ENCODE data around the gene PIM1. TPM values are rescaled to one million over a fixed set of nuclear protein-coding genes. Genes with fewer than 3 reads are reported as not detected.
"Not testable (repeated sequence)": the region's sequence is repeated elsewhere in the genome, so short reads cannot be mapped to it uniquely, and the experiment has no call there.

The PIM1 gene
- total RNA-seq, 2 experiments from 2014 or later: 137 to 163 TPM

- POLR2A ChIA-PET: no interaction called here
- H3K4me3 Mint-ChIP-seq: no peak overlapping the region
- CTCF ChIA-PET: interaction anchor here (0.8 to 13.7 kb wide), 7 partner anchors 10 to 159 kb away, joined by 3 to 271 read pairs (median 3); partner anchors contain the start of gene PIM1
- no peaks in the 10 kb centered on the region for H3K27me3 Mint-ChIP-seq
- H3K4me1 Mint-ChIP-seq: peaks cover 47% of the 10 kb centered on the region
- ATAC-seq (no peak), DNase-seq (no peak)
- peaks cover 25% of the 10 kb centered on the region for H3K36me3 Mint-ChIP-seq (ENCODE audit: low read depth)
- no peak overlapping the region for H3K27ac Mint-ChIP-seq
- H3K9me3 Mint-ChIP-seq (ENCODE audit: low read depth): no peaks in the 10 kb centered on the region
- intact Hi-C loops (cut with DNase I, micrococcal nuclease): no loop called here
Measured at GRCh38 chr6:37180075-37180474, 10.1 kb downstream of the PIM1 start.

GRCh38 chr6:37180610-37181009 lies 10.7 kb downstream of the PIM1 start:
- H3K4me1 Mint-ChIP-seq: peaks cover 42% of the 10 kb centered on the region
- H3K4me3 Mint-ChIP-seq: not testable (repeated sequence)

DNA sequence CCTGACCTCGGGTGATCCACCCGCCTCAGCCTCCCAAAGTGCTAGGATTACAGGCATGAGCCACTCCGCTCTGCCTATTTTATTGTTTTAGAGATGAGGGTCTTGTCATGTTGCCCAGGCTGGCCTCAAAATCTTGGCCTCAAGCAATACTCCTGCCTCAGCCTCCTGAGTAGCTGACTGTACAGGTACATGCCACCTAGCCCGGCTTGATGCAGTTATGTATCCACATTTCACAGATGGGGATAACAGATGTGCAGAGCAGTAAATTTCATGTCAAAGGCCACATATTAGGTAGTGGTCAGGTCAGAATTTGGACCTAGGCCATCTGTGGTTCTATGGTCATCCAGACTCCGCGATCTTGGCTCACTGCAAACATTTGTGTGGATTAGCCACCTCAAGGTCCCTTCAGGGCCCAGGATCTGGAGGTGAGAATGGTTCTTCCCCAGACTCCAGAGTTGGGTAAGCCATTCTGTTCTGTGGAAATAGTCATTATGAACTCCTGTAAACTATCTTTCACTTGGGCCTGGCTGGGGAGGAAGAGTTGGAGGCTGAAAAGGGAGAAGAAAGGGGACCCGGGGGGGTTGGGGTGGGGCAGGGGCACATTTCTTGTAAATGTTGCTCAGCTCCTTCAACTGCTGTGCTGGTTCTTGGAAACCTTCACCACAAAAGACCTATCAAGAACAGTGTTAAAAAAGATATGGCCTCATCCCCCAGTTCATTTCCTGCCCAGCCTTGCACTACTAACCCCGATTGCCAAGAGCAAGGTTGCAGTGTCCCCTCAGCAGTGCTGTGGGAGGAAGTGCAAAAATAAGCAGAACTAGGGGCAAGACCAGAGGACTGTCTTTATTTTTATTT lies 13.0 kb downstream of the PIM1 start:
- Mint-ChIP-seq H3K27ac (peak overlapping the region; percentile 97), H3K4me1 (peaks cover 44% of the 10 kb centered on the region), H3K27me3 (no peaks in the 10 kb centered on the region), H3K36me3 (ENCODE audit: low read depth) (peaks cover 2% of the 10 kb centered on the region), H3K9me3 (ENCODE audit: low read depth) (peaks cover 6% of the 10 kb centered on the region), H3K4me3 (peak overlapping the region; percentile 26)
- ChIA-PET POLR2A (no interaction called here), CTCF (interaction anchor here (0.6 to 4.5 kb wide), 4 partner anchors 10 to 154 kb away, joined by 3 to 37 read pairs (median 9); no protein-coding TSS in a partner anchor)
- ATAC-seq: peak; percentile 91
- DNase-seq: peak; percentile 77
- intact Hi-C loops (cut with DNase I, micrococcal nuclease): loop anchor here in 1 of 2 experiments (1.0 kb wide), 1 partner anchor 10 kb away; no protein-coding TSS in a partner anchor

More at GRCh38 chr6:37180610-37181009, 10.7 kb downstream of the PIM1 start:
- intact Hi-C loops (cut with DNase I, micrococcal nuclease); H3K27ac Mint-ChIP-seq; H3K9me3 Mint-ChIP-seq (ENCODE audit: low read depth); H3K27me3 Mint-ChIP-seq; ATAC-seq; DNase-seq; POLR2A ChIA-PET: not testable (repeated sequence)
- CTCF ChIA-PET: interaction anchor here (0.8 to 13.7 kb wide), 7 partner anchors 8 to 160 kb away, joined by 3 to 271 read pairs (median 3); no protein-coding TSS in a partner anchor
- peaks cover 20% of the 10 kb centered on the region for H3K36me3 Mint-ChIP-seq (ENCODE audit: low read depth)

GRCh38 chr6:37185949-37186720 lies 16.2 kb downstream of the PIM1 start:
- CTCF ChIA-PET: interaction anchor here (0.6 to 1.8 kb wide), 4 partner anchors 16 to 39 kb away, joined by 4 to 14 read pairs (median 8); no protein-coding TSS in a partner anchor
- H3K9me3 Mint-ChIP-seq (ENCODE audit: low read depth); H3K27me3 Mint-ChIP-seq; H3K36me3 Mint-ChIP-seq (ENCODE audit: low read depth); ATAC-seq; H3K4me3 Mint-ChIP-seq; intact Hi-C loops (cut with DNase I, micrococcal nuclease); DNase-seq: not testable (repeated sequence)
- Mint-ChIP-seq H3K27ac (peak overlapping the region; percentile 76), H3K4me1 (peaks cover 65% of the 10 kb centered on the region)
- POLR2A ChIA-PET: interaction anchor here (0.6 to 1.4 kb wide), 3 partner anchors 20 to 605 kb away, joined by 3 to 6 read pairs (median 3); no protein-coding TSS in a partner anchor

- no peaks in the 10 kb centered on the region for H3K27me3 Mint-ChIP-seq
- H3K36me3 Mint-ChIP-seq (ENCODE audit: low read depth): peaks cover 1% of the 10 kb centered on the region
- H3K9me3 Mint-ChIP-seq (ENCODE audit: low read depth): peaks cover 6% of the 10 kb centered on the region
- DNase-seq: peak; percentile 41
- POLR2A ChIA-PET: interaction anchor here (0.9 to 1.4 kb wide), 4 partner anchors 12 to 139 kb away, joined by 3 to 7 read pairs (median 5); partner anchors contain the start of gene PIM1
- intact Hi-C loops (cut with DNase I, micrococcal nuclease): no loop called here
- CTCF ChIA-PET: interaction anchor here (0.5 to 1.8 kb wide), 12 partner anchors 10 to 306 kb away, joined by 3 to 14 read pairs (median 4); partner anchors contain the start of gene PIM1
- peaks cover 67% of the 10 kb centered on the region for H3K4me1 Mint-ChIP-seq
- no peak overlapping the region for H3K4me3 Mint-ChIP-seq
- H3K27ac Mint-ChIP-seq: peak overlapping the region; percentile 86
- ATAC-seq: peak; percentile 7
Measured at GRCh38 chr6:37187321-37188022, 17.5 kb downstream of the PIM1 start.

DNA sequence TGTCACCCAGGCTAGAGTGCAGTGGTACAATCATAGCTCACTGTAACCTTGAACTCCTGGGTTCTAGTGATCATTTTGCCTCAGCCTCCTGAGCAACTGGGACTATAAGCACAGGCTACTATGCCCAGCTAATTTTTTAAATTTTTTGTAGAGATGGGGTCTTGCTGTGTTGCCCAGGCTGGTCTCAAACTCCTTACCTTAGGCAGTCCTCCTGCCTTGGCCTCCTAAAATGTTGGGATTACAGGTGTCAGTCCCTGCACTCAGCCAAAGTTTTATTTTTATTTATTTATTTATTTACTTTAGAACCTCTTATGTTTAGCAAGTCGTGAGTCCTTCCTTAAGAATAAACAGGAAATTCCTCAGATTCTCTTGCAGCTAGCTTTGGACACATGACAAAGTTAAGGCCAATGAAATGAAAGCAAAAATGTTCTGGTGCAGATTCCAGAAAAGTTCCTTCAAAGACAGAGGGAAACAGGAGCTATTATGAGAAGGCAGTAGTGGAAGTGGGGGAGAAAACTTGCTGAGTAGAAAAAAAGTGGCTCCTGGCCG lies 19.1 kb downstream of the PIM1 start:
- peaks cover 6% of the 10 kb centered on the region for H3K9me3 Mint-ChIP-seq (ENCODE audit: low read depth)
- ATAC-seq (no peak), DNase-seq (no peak)
- ChIA-PET POLR2A (interaction anchor here (0.7 to 2.1 kb wide), 2 partner anchors 14 to 16 kb away, joined by 3 to 17 read pairs; no protein-coding TSS in a partner anchor), CTCF (interaction anchor here (0.6 to 2.6 kb wide), 9 partner anchors 8 to 277 kb away, joined by 3 to 17 read pairs (median 4); no protein-coding TSS in a partner anchor)
- H3K27me3 Mint-ChIP-seq: no peaks in the 10 kb centered on the region
- H3K36me3 Mint-ChIP-seq (ENCODE audit: low read depth): peaks cover 1% of the 10 kb centered on the region
- peak overlapping the region; percentile 87 for H3K27ac Mint-ChIP-seq
- no peak overlapping the region for H3K4me3 Mint-ChIP-seq
- H3K4me1 Mint-ChIP-seq: peaks cover 63% of the 10 kb centered on the region
- intact Hi-C loops (cut with DNase I, micrococcal nuclease): no loop called here

DNA sequence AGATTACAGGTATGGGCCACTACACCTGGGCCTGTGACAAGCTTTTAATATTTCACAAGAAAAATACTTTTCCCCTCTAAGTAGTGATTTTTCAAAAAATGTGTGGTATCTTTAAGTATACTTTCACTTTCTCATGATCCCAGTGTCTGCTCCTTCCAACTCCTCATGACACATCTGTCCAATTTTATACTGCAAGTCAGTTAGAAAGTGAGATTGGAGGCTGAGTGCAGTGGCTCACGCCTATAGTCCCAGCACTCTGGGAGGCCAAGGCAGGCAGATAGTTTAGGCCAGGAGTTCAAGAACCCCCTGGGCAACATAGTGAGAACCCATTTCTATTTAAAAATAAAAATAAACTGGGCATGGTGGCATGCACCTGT lies 20.2 kb downstream of the PIM1 start:
- POLR2A ChIA-PET: interaction anchor here (0.6 to 2.1 kb wide), 3 partner anchors 15 to 153 kb away, joined by 4 to 17 read pairs (median 6); no protein-coding TSS in a partner anchor

DNA sequence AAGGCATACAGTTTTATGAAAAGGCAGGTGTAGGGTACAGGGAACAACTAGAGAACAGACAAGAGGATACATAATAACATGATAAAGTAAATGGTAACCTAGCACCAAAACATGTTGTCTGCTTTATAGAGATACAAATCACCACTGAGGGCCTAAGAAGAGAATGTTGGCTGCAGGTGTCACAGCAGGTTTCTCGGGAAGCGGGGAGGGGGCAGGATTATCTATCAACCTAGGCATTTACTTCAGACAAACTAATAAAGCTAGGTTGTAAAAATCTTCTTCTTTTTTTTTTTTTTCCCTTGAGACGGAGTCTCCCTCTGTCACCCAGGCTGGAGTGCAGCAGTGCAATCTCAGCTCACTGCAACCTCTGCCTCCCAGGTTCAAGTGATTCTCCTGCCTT lies 22.7 kb downstream of the PIM1 start:
- no peaks in the 10 kb centered on the region for H3K9me3 Mint-ChIP-seq (ENCODE audit: low read depth)
- no peak for DNase-seq
- no peak overlapping the region for H3K4me3 Mint-ChIP-seq
- ChIA-PET POLR2A (no interaction called here), CTCF (interaction anchor here (2.8 to 3.7 kb wide), 2 partner anchors 17 to 20 kb away, joined by 22 read pairs; no protein-coding TSS in a partner anchor)
- peaks cover 54% of the 10 kb centered on the region for H3K4me1 Mint-ChIP-seq
- no peak for ATAC-seq
- peaks cover 1% of the 10 kb centered on the region for H3K36me3 Mint-ChIP-seq (ENCODE audit: low read depth)
- H3K27ac Mint-ChIP-seq: peak overlapping the region; percentile 12
- intact Hi-C loops (cut with DNase I, micrococcal nuclease): no loop called here
- H3K27me3 Mint-ChIP-seq: no peaks in the 10 kb centered on the region

More for the DNA sequence above, 20.2 kb downstream of the PIM1 start:
- H3K4me1 Mint-ChIP-seq: peaks cover 71% of the 10 kb centered on the region
- CTCF ChIA-PET: interaction anchor here (0.6 to 2.6 kb wide), 13 partner anchors 9 to 305 kb away, joined by 3 to 17 read pairs (median 3); no protein-coding TSS in a partner anchor
- DNase-seq: peak; percentile 62
- peak; percentile 75 for ATAC-seq
- H3K36me3 Mint-ChIP-seq (ENCODE audit: low read depth): peaks cover 1% of the 10 kb centered on the region
- H3K27ac Mint-ChIP-seq: peak overlapping the region; percentile 3
- H3K4me3 Mint-ChIP-seq: no peak overlapping the region
- H3K9me3 Mint-ChIP-seq (ENCODE audit: low read depth): peaks cover 6% of the 10 kb centered on the region
- H3K27me3 Mint-ChIP-seq: no peaks in the 10 kb centered on the region
- intact Hi-C loops (cut with DNase I, micrococcal nuclease): loop anchor here (1.0 to 2.0 kb wide), 3 partner anchors 15 to 17 kb away; no protein-coding TSS in a partner anchor

DNA sequence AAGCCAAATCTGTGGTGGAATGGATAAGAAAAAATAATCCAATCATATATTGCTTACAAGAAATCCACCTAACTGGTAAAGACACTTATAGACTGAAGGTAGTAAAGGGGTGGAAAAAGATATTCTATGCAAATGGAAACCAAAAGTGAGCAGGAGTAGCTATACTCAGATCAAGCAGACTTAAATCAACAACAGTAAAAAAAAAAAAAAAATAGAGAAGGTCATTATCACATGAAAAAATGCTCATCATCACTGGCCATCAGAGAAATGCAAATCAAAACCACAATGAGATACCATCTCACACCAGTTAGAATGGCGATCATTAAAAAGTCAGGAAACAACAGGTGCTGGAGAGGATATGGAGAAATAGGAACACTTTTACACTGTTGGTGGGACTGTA lies 24.9 kb downstream of the PIM1 start:
- peak; percentile 45 for ATAC-seq
- H3K36me3 Mint-ChIP-seq (ENCODE audit: low read depth); H3K27me3 Mint-ChIP-seq; DNase-seq; H3K9me3 Mint-ChIP-seq (ENCODE audit: low read depth); intact Hi-C loops (cut with DNase I, micrococcal nuclease); H3K4me3 Mint-ChIP-seq: not testable (repeated sequence)
- CTCF ChIA-PET: interaction anchor here (0.6 to 3.7 kb wide), 9 partner anchors 14 to 571 kb away, joined by 3 to 22 read pairs (median 4); no protein-coding TSS in a partner anchor
- peak overlapping the region; percentile 83 for H3K27ac Mint-ChIP-seq
- H3K4me1 Mint-ChIP-seq: peaks cover 39% of the 10 kb centered on the region
- POLR2A ChIA-PET: interaction anchor here (0.8 to 1.3 kb wide), 2 partner anchors 15 to 22 kb away, joined by 3 to 4 read pairs; no protein-coding TSS in a partner anchor

DNA sequence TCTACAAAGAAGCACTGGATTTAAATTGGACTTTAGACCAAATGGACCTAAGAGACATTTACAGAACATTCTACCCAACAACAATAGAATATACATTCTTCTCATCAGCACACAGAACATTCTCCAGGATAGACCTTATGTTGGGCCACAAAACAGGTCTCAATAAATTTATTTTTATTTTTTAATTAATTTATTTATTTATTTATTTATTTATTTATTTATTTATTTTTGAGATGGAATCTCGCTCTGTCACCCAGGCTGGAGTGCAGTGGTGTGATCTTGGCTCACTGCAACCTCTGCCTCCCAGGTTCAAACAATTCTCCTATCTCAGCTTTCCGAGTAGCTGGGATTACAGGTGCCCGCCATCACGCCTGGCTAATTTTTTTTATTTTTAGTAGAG lies 26.5 kb downstream of the PIM1 start:
- H3K27me3 Mint-ChIP-seq; DNase-seq; ATAC-seq; H3K4me3 Mint-ChIP-seq; H3K27ac Mint-ChIP-seq; H3K9me3 Mint-ChIP-seq (ENCODE audit: low read depth); H3K36me3 Mint-ChIP-seq (ENCODE audit: low read depth); POLR2A ChIA-PET; intact Hi-C loops (cut with DNase I, micrococcal nuclease): not testable (repeated sequence)
- H3K4me1 Mint-ChIP-seq: peaks cover 34% of the 10 kb centered on the region
- CTCF ChIA-PET: interaction anchor here (3.7 to 21.8 kb wide), 2 partner anchors 24 to 171 kb away, joined by 22 to 586 read pairs; no protein-coding TSS in a partner anchor
